Spleen (tissue), 11 donors: ENCODE measurements around the gene TCHP. TPM values are rescaled to one million over a fixed set of nuclear protein-coding genes. Genes with fewer than 3 reads are reported as not detected.

Experiments used
- DNase-seq: peaks from one replicate; pipeline ENCODE4 v3.0.0-alpha.2; 2020
- H3K27ac ChIP-seq, 8 donors: fragments of 200-600 bp; sonication (generic) in 7 of 8; 1 replicate in 4 of 8; 2 replicates in 4 of 8; pipeline versions ENCODE4 v1.5.0 to v1.8.0; 2016 to 2021; ENCODE audit warnings: inconsistent platforms in 4 of 8, mild to moderate bottlenecking in 4 of 8, moderate library complexity in 1 of 8
- H3K27me3 ChIP-seq, 7 donors: fragments of 200-600 bp; sonication (generic) in 6 of 7; replicated peaks in 1 of 7; 1 replicate in 4 of 7; 2 replicates in 3 of 7; pipeline versions ENCODE4 v1.5.0 to v1.8.0; 2016 to 2021; ENCODE audit warnings: inconsistent platforms in 3 of 7, mild to moderate bottlenecking in 1 of 7
- H3K36me3 ChIP-seq, 6 donors: fragments of 200-600 bp; sonication (generic) in 5 of 6; 1 replicate in 4 of 6; 2 replicates in 2 of 6; pipeline versions ENCODE4 v1.5.0 to v1.8.0; 2016 to 2021; ENCODE audit warnings: inconsistent platforms in 2 of 6
- H3K4me1 ChIP-seq, 6 donors: fragments of 200-600 bp; sonication (generic) in 5 of 6; 1 replicate in 3 of 6; 2 replicates in 3 of 6; pipeline versions ENCODE4 v1.5.0 to v1.8.0; 2016 to 2021; ENCODE audit warnings: inconsistent platforms in 3 of 6
- H3K4me3 ChIP-seq, 8 donors: fragments of 200-600 bp; sonication (generic) in 7 of 8; 1 replicate in 4 of 8; 2 replicates in 4 of 8; pipeline versions ENCODE4 v1.5.0 to v1.8.0; 2016 to 2021; ENCODE audit warnings: inconsistent platforms in 4 of 8, mild to moderate bottlenecking in 4 of 8, moderate library complexity in 2 of 8
- H3K9me3 ChIP-seq, 8 donors: fragments of 200-600 bp; sonication (generic) in 7 of 8; 1 replicate in 4 of 8; 2 replicates in 4 of 8; pipeline versions ENCODE4 v1.5.0 to v1.8.0; 2016 to 2021; ENCODE audit warnings: inconsistent platforms in 4 of 8
- CTCF ChIP-seq, 11 experiments: fragments of 200-600 bp in 7 of 11; fragments of 450-650 bp in 4 of 11; sonication (generic) in 4 of 11; IDR thresholded peaks in 8 of 11; conservative IDR thresholded peaks in 3 of 11; 1 replicate in 7 of 11; 2 replicates in 4 of 11; pipeline versions ENCODE4 v1.4.0 to v1.8.0; 2016 to 2021; ENCODE audit warnings: antibody characterized with exemption in 11 of 11, inconsistent platforms in 4 of 11, mild to moderate bottlenecking in 1 of 11
- POLR2A ChIP-seq, 3 donors: fragments of 450-650 bp; IDR thresholded peaks; one replicate each; pipeline ENCODE4 v1.5.1; 2017; ENCODE audit warnings: antibody characterized with exemption in 3 of 3, mild to moderate bottlenecking in 1 of 3
- POLR2AphosphoS5 ChIP-seq, 3 donors: sonication (generic); formaldehyde crosslinking; IDR thresholded peaks; one replicate each; pipeline ENCODE4 v1.5.1; 2017; ENCODE audit warnings: antibody characterized with exemption in 3 of 3
- WGBS, 5 donors: extraction: QIAGEN DNeasy Blood & Tissue Kit in 3 of 5; methylation state at CpG; one replicate each; pipeline versions ENCODE4 v1.1.5 to v1.1.7; 2013 to 2018; 5-methylcytosine and 5-hydroxymethylcytosine counted together
- intact Hi-C: fragments of 100-400 bp; cut with DNase I; formaldehyde crosslinking; loops from one replicate; pipeline ENCODE4 v1.15.0; 2023; ENCODE audit warnings: low total_unique reads
- polyA plus RNA-seq, 3 donors: library from polyadenylated mRNA; stranded (reverse); fragments of 200-250 nt; gene quantifications; one replicate each; pipeline ENCODE4 v1.2.1, GENCODE V29; 2013
- total RNA-seq, 7 donors: library from RNA; depleted of rRNA in 3 of 7; stranded (reverse); fragments of >200 nt in 3 of 7; fragmentation: NEBNext Ultra II Directional in 4 of 7; extraction: Animal tissue kit (Norgen Biotek cat#: 25700) in 4 of 7; gene quantifications; one replicate each; pipeline versions ENCODE4 v1.1.0 to v1.2.1, GENCODE V29; 2016 to 2021
- donor health status: healthy with polysubstance abuse.
- donor health status: DM: no; HTN: no; CAD: no; lungs with moderate emphysema.
- donor health status: DM: no; HTN: no; CAD: no.
- donor health status: Bipolar disorder and iron deficiency.
- donor health status: healthy.
- donor health status: DM: no; HTN: no; CAD: no.
- donor health status: DM: yes; HTN: yes; CAD: no.

The TCHP gene
- total and polyA plus RNA-seq, 10 donors = 7.3 to 35.9 (median 24.5) TPM

GRCh38 chr12:109880043-109880931 lies 19.8 kb upstream of the TCHP start, which contains the start of gene GLTP:
Gene GLTP, minus strand, starts transcription at chr12:109880541. Its CDS starts 167 bp downstream, at chr12:109880374.
- DNase-seq = peak; percentile 97
- Histone ChIP-seq H3K27ac (peak within 1 kb of the TSS; percentile 67 to 94 (median 90)), H3K27me3 (no peaks in the 10 kb centered on the region), H3K4me3 (peak within 1 kb of the TSS; percentile 55 to 92 (median 72)), H3K36me3 (peaks cover 0 to 4% (median 0%) of the 10 kb centered on the region in 6 donors), H3K9me3 (no peaks in the 10 kb centered on the region), H3K4me1 (peaks cover 22 to 58% (median 50%) of the 10 kb centered on the region in 6 donors)
- intact Hi-C loops = loop anchor here (10.0 kb wide), 1 partner anchor 75 kb away; no protein-coding TSS in a partner anchor
- TF ChIP-seq POLR2A (IDR thresholded peaks at IDR 0.05) = no peak
- peak in 8 of 11 experiments; percentile 37 to 89 (median 78) for TF ChIP-seq CTCF (IDR thresholded peaks at IDR 0.05 in 8 of 11, conservative IDR thresholded peaks at IDR 0.05 in 3 of 11)
- peak; percentile 36 to 72 (median 65) for TF ChIP-seq POLR2AphosphoS5 (IDR thresholded peaks at IDR 0.05)
- WGBS, 5 donors = 0 to 1% (median 0%) methylated on average over 24 to 92 of the region's 92 CpGs

DNA sequence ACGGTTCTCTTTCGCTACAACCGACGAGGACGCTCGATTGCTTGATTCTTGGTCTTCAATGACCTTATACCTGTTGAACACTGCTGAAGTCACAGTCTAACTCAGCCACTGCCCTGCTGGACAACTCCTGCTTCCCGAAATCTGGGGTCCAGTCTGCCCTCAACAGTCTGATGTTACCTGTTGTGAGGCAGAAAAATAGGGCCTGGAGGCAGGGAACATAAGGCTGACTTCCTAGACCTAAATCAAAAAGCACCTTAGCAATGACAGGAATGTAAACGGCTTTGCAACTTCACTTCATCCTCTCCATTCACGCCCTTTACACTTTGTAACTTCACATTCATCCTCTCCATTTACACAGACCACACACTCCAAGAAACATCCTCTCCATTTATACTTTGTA lies 19.1 kb upstream of the TCHP start:
- no peak for TF ChIP-seq POLR2AphosphoS5 (IDR thresholded peaks at IDR 0.05)
- no peak for TF ChIP-seq POLR2A (IDR thresholded peaks at IDR 0.05)
- no peak for TF ChIP-seq CTCF (IDR thresholded peaks at IDR 0.05 in 8 of 11, conservative IDR thresholded peaks at IDR 0.05 in 3 of 11)
- no peaks in the 10 kb centered on the region for H3K27me3 ChIP-seq
- no peaks in the 10 kb centered on the region for H3K9me3 ChIP-seq
- H3K27ac ChIP-seq = peak overlapping the region; percentile 66 to 94 (median 89)
- H3K4me1 ChIP-seq = peaks cover 21 to 51% (median 43%) of the 10 kb centered on the region in 6 donors
- DNase-seq = no peak
- 7 to 14% (median 11%) methylated on average over 9 of the region's 9 CpGs for WGBS, 5 donors
- intact Hi-C loops = loop anchor here (10.0 kb wide), 1 partner anchor 76 kb away; no protein-coding TSS in a partner anchor
- H3K36me3 ChIP-seq = peaks cover 0 to 4% (median 0%) of the 10 kb centered on the region in 6 donors
- H3K4me3 ChIP-seq = peak overlapping the region; percentile 48 to 92 (median 67)

GRCh38 chr12:109881752-109882151 lies 18.3 kb upstream of the TCHP start:
- DNase-seq = no peak
- H3K4me3 ChIP-seq = no peak overlapping the region
- intact Hi-C loops = loop anchor here (10.0 kb wide), 1 partner anchor 77 kb away; no protein-coding TSS in a partner anchor
- 84 to 96% (median 94%) methylated on average over 2 of the region's 2 CpGs for WGBS, 5 donors
- no peak overlapping the region for H3K27ac ChIP-seq
- TF ChIP-seq POLR2A (IDR thresholded peaks at IDR 0.05) = no peak
- TF ChIP-seq POLR2AphosphoS5 (IDR thresholded peaks at IDR 0.05) = no peak
- TF ChIP-seq CTCF (IDR thresholded peaks at IDR 0.05 in 8 of 11, conservative IDR thresholded peaks at IDR 0.05 in 3 of 11) = no peak
- peaks cover 0 to 4% (median 0%) of the 10 kb centered on the region in 6 donors for H3K36me3 ChIP-seq
- no peaks in the 10 kb centered on the region for H3K9me3 ChIP-seq
- peaks cover 13 to 46% (median 35%) of the 10 kb centered on the region in 6 donors for H3K4me1 ChIP-seq
- no peaks in the 10 kb centered on the region for H3K27me3 ChIP-seq

DNA sequence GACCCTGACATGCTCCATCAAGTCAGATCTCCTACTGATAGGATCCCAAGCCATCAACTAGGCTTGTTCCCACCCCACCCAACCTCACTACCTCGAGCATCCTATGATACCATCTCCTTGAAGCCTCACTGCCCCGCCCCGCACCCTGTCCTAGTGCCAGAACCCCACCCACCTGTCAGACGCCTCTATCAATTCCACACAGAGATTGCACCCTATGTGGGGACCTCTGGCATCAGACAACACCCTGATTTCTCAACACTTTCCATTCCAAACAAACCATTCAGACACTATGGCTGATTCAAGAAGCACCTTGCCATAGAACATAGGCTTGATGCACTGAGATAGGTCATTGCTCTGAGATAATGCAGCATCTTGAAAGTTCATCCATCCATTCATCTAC lies 16.6 kb upstream of the TCHP start:
- H3K27ac ChIP-seq = no peak overlapping the region
- intact Hi-C loops = loop anchor here (10.0 kb wide), 1 partner anchor 79 kb away; no protein-coding TSS in a partner anchor
- no peaks in the 10 kb centered on the region for H3K9me3 ChIP-seq
- 61 to 82% (median 68%) methylated on average over 4 of the region's 4 CpGs for WGBS, 5 donors
- TF ChIP-seq POLR2AphosphoS5 (IDR thresholded peaks at IDR 0.05) = no peak
- no peak for TF ChIP-seq CTCF (IDR thresholded peaks at IDR 0.05 in 8 of 11, conservative IDR thresholded peaks at IDR 0.05 in 3 of 11)
- TF ChIP-seq POLR2A (IDR thresholded peaks at IDR 0.05) = no peak
- H3K4me3 ChIP-seq = no peak overlapping the region
- DNase-seq = no peak
- peaks cover 18 to 46% (median 35%) of the 10 kb centered on the region in 6 donors for H3K4me1 ChIP-seq
- H3K36me3 ChIP-seq = no peaks in the 10 kb centered on the region
- H3K27me3 ChIP-seq = no peaks in the 10 kb centered on the region
